Upper lobe of left lung (tissue), 6 donors: Measurements from ENCODE around the gene IL27RA. TPM values are rescaled to one million over a fixed set of nuclear protein-coding genes. Genes with fewer than 3 reads are reported as not detected.

Experiments used
- ATAC-seq, 2 donors: fragments of 200-7000 bp; cut with Tn5 transposase; one replicate each; pipeline ENCODE4 v1.9.1; 2022; ENCODE audit warnings: mild to moderate bottlenecking in 2 of 2, moderate library complexity in 2 of 2; ENCODE audit not compliant: low FRiP score in 2 of 2
- DNase-seq, 2 donors: peaks; one replicate each; pipeline ENCODE4 v3.0.0-alpha.2; 2019 to 2020
- H3K27ac ChIP-seq, 4 donors: fragments of 200-600 bp; sonication (generic); one replicate each; pipeline ENCODE4 v1.5.1; 2016 to 2019
- H3K27me3 ChIP-seq, 4 donors: fragments of 200-600 bp; sonication (generic); one replicate each; pipeline ENCODE4 v1.5.1; 2017 to 2019
- H3K36me3 ChIP-seq, 4 donors: fragments of 200-600 bp; sonication (generic); one replicate each; pipeline ENCODE4 v1.5.1; 2016 to 2019
- H3K4me1 ChIP-seq, 4 donors: fragments of 200-600 bp; sonication (generic); one replicate each; pipeline ENCODE4 v1.5.1; 2018 to 2019
- H3K4me3 ChIP-seq, 4 donors: fragments of 200-600 bp; sonication (generic); one replicate each; pipeline ENCODE4 v1.5.1; 2017 to 2019; ENCODE audit warnings: mild to moderate bottlenecking in 2 of 4, moderate library complexity in 1 of 4
- H3K9me3 ChIP-seq, 4 donors: fragments of 200-600 bp; sonication (generic); one replicate each; pipeline ENCODE4 v1.5.1; 2018 to 2019
- EP300 ChIP-seq, 4 donors: sonication (generic); formaldehyde crosslinking; IDR thresholded peaks; one replicate each; pipeline ENCODE4 v1.5.1; 2017; ENCODE audit warnings: antibody characterized with exemption in 4 of 4, control low read depth in 2 of 4
- POLR2A ChIP-seq, 4 donors: fragments of 450-650 bp; IDR thresholded peaks; one replicate each; pipeline ENCODE4 v1.5.1; 2016 to 2017; ENCODE audit warnings: antibody characterized with exemption in 4 of 4, mild to moderate bottlenecking in 2 of 4
- POLR2AphosphoS5 ChIP-seq, 2 donors: sonication (generic); formaldehyde crosslinking; IDR thresholded peaks; one replicate each; pipeline ENCODE4 v1.5.1; 2017; ENCODE audit warnings: antibody characterized with exemption in 2 of 2
- WGBS, 2 donors: methylation state at CpG; one replicate each; pipeline ENCODE4 v1.1.5; 2017 to 2018; 5-methylcytosine and 5-hydroxymethylcytosine counted together
- total RNA-seq, 6 donors: library from RNA; depleted of rRNA in 4 of 6; stranded (reverse); fragments of >200 nt in 4 of 6; gene quantifications; one replicate each; pipeline versions ENCODE4 v1.1.0 to v1.2.1, GENCODE V29; 2016 to 2021
- TF ChIP-seq, protein P1 (sequence below), 6 experiments: fragments of 450-650 bp in 4 of 6; fragments of 200-600 bp in 2 of 6; sonication (generic) in 2 of 6; IDR thresholded peaks; one replicate each; pipeline ENCODE4 v1.5.1; 2016 to 2019; ENCODE audit warnings: antibody characterized with exemption in 6 of 6
- donor health status: DM: no; HTN: no; CAD: no; lungs with moderate emphysema.
- donor health status: DM: no; HTN: yes; CAD: no; lungs with severe emphysema.

The IL27RA gene
- total RNA-seq, 6 donors from 2014 or later: 9.3 to 24.4 (median 14.6) TPM

- Histone ChIP-seq H3K9me3 (no peaks in the 10 kb centered on the region), H3K4me1 (peaks cover 31 to 40% (median 36%) of the 10 kb centered on the region in 4 donors), H3K4me3 (peak overlapping the region in 2 of 4 donors; percentile 14 to 25), H3K36me3 (peaks cover 0 to 20% (median 15%) of the 10 kb centered on the region in 4 donors), H3K27me3 (no peaks in the 10 kb centered on the region), H3K27ac (peak overlapping the region; percentile 84 to 97 (median 92))
- 15 to 21% methylated on average over 7 to 17 of the region's 17 CpGs for WGBS, 2 donors
- TF ChIP-seq, protein P1, sequence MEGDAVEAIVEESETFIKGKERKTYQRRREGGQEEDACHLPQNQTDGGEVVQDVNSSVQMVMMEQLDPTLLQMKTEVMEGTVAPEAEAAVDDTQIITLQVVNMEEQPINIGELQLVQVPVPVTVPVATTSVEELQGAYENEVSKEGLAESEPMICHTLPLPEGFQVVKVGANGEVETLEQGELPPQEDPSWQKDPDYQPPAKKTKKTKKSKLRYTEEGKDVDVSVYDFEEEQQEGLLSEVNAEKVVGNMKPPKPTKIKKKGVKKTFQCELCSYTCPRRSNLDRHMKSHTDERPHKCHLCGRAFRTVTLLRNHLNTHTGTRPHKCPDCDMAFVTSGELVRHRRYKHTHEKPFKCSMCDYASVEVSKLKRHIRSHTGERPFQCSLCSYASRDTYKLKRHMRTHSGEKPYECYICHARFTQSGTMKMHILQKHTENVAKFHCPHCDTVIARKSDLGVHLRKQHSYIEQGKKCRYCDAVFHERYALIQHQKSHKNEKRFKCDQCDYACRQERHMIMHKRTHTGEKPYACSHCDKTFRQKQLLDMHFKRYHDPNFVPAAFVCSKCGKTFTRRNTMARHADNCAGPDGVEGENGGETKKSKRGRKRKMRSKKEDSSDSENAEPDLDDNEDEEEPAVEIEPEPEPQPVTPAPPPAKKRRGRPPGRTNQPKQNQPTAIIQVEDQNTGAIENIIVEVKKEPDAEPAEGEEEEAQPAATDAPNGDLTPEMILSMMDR (IDR thresholded peaks at IDR 0.05): no peak
- TF ChIP-seq POLR2A (IDR thresholded peaks at IDR 0.05) (peak in 1 of 4 donors; percentile 48), POLR2AphosphoS5 (IDR thresholded peaks at IDR 0.05) (peak; percentile 6 to 50)
- DNase-seq (peak; percentile 76 to 88), ATAC-seq (peak; percentile 26 to 31)
Measured at GRCh38 chr19:13987101-13987890, 44.3 kb upstream of the IL27RA start.

DNA sequence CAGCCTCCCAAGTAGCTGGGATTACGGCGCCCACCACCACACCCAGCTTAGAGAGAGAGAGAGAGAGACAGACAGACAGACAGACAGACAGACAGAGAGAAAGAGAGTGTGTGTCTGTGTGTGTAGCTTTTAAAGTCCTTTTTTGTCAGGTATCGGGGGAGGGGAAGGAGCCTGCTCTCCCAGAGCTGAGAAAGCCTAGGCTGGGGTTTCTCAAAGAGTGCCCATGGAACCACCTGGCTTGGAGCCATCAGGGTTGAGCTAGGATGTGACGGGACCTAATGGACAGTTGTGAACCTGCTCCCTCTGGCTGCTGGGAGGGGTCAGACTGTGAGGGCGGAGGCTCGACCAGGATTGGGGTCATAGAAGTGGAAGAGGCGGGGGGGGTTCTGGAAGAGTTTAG, 42.1 kb upstream of the IL27RA start:
- H3K27me3 ChIP-seq: no peaks in the 10 kb centered on the region
- ATAC-seq (no peak), DNase-seq (no peak)
- WGBS, 2 donors: 89 to 93% methylated on average over 7 of the region's 7 CpGs
- H3K27ac ChIP-seq: peak overlapping the region in 1 of 4 donors; percentile 31
- H3K4me1 ChIP-seq: peaks cover 30 to 39% (median 36%) of the 10 kb centered on the region in 4 donors
- H3K4me3 ChIP-seq: no peak overlapping the region
- H3K36me3 ChIP-seq: peaks cover 0 to 24% (median 19%) of the 10 kb centered on the region in 4 donors
- H3K9me3 ChIP-seq: no peaks in the 10 kb centered on the region
- TF ChIP-seq, protein P1 (IDR thresholded peaks at IDR 0.05): no peak
- TF ChIP-seq POLR2A (IDR thresholded peaks at IDR 0.05): no peak
- no peak for TF ChIP-seq POLR2AphosphoS5 (IDR thresholded peaks at IDR 0.05)
- TF ChIP-seq EP300 (IDR thresholded peaks at IDR 0.05): no peak

GRCh38 chr19:13990085-13990484, 41.5 kb upstream of the IL27RA start:
- TF ChIP-seq, protein P1 (IDR thresholded peaks at IDR 0.05): no peak
- TF ChIP-seq EP300 (IDR thresholded peaks at IDR 0.05) (no peak), POLR2A (IDR thresholded peaks at IDR 0.05) (no peak), POLR2AphosphoS5 (IDR thresholded peaks at IDR 0.05) (no peak)
- H3K9me3 ChIP-seq: no peaks in the 10 kb centered on the region
- ATAC-seq (no peak), DNase-seq (peak in 1 of 2 donors; percentile 63)
- peaks cover 26 to 36% (median 34%) of the 10 kb centered on the region in 4 donors for H3K4me1 ChIP-seq
- no peaks in the 10 kb centered on the region for H3K27me3 ChIP-seq
- peaks cover 0 to 24% (median 19%) of the 10 kb centered on the region in 4 donors for H3K36me3 ChIP-seq
- H3K4me3 ChIP-seq: no peak overlapping the region
- peak overlapping the region in 1 of 4 donors; percentile 17 for H3K27ac ChIP-seq
- WGBS, 2 donors: 91 to 95% methylated on average over 8 of the region's 8 CpGs

GRCh38 chr19:13992025-13992424, 39.5 kb upstream of the IL27RA start:
- H3K27me3 ChIP-seq: no peaks in the 10 kb centered on the region
- WGBS, 2 donors: 97 to 100% methylated on average over 4 to 7 of the region's 7 CpGs
- H3K27ac ChIP-seq: no peak overlapping the region
- H3K4me3 ChIP-seq: no peak overlapping the region
- DNase-seq (no peak), ATAC-seq (no peak)
- no peaks in the 10 kb centered on the region for H3K9me3 ChIP-seq
- no peak for TF ChIP-seq POLR2A (IDR thresholded peaks at IDR 0.05)
- TF ChIP-seq, protein P1 (IDR thresholded peaks at IDR 0.05): no peak
- no peak for TF ChIP-seq EP300 (IDR thresholded peaks at IDR 0.05)
- TF ChIP-seq POLR2AphosphoS5 (IDR thresholded peaks at IDR 0.05): no peak
- peaks cover 0 to 29% (median 19%) of the 10 kb centered on the region in 4 donors for H3K36me3 ChIP-seq
- peaks cover 9 to 20% (median 15%) of the 10 kb centered on the region in 4 donors for H3K4me1 ChIP-seq
